Calu3 (cell line): Measurements from ENCODE around the gene HBZ. TPM values are rescaled to one million over a fixed set of nuclear protein-coding genes. Genes with fewer than 3 reads are reported as not detected.

Experiments used
- BruUV-seq: library from RNA; stranded (reverse); fragments of 400-500 nt; replicated peaks from 2 replicates; lab custom pipeline; 2021; lab: Mats Ljungman, UMichigan
- CTCF ChIA-PET: fragments of 300-600 bp; sonication (Branson Sonifier 250); formaldehyde crosslinking; loops from one replicate; lab custom pipeline; 2022; ENCODE audit warnings: antibody characterized with exemption; lab: Charles Lee
- DNase-seq: peaks from one replicate; pipeline ENCODE4 v3.0.0; 2022
- H3K27ac Mint-ChIP-seq: one replicate; pipeline ENCODE4 v1.8.0; 2022; ENCODE audit warnings: mixed read lengths; ENCODE audit not compliant: unreplicated experiment
- H3K27me3 Mint-ChIP-seq: one replicate; pipeline ENCODE4 v1.8.0; 2022; ENCODE audit warnings: mixed read lengths; ENCODE audit not compliant: unreplicated experiment
- H3K36me3 Mint-ChIP-seq: one replicate; pipeline ENCODE4 v1.8.0; 2022; ENCODE audit warnings: mild to moderate bottlenecking, moderate library complexity, mixed read lengths; ENCODE audit not compliant: insufficient read depth, unreplicated experiment
- H3K4me1 Mint-ChIP-seq: one replicate; pipeline ENCODE4 v1.8.0; 2022; ENCODE audit warnings: mild to moderate bottlenecking, low read depth, mixed read lengths; ENCODE audit not compliant: unreplicated experiment
- H3K4me3 Mint-ChIP-seq: one replicate; pipeline ENCODE4 v1.8.0; 2022; ENCODE audit warnings: mild to moderate bottlenecking, low read depth, moderate library complexity, mixed read lengths; ENCODE audit not compliant: unreplicated experiment
- H3K9me3 Mint-ChIP-seq: one replicate; pipeline ENCODE4 v1.8.0; 2022; ENCODE audit warnings: low read depth, mixed read lengths; ENCODE audit not compliant: unreplicated experiment
- CTCF ChIP-seq: fragments of 200-600 bp; IDR thresholded peaks from one replicate; pipeline ENCODE4 v1.8.0; 2022; ENCODE audit warnings: antibody characterized with exemption; ENCODE audit not compliant: unreplicated experiment
- intact Hi-C: fragments of 100-400 bp; cut with micrococcal nuclease; formaldehyde crosslinking; loops from one replicate; pipeline ENCODE4 v1.10.0; 2022; ENCODE audit not compliant: unreplicated experiment
- total RNA-seq: library from RNA; stranded (reverse); gene quantifications from 2 replicates; pipeline ENCODE4 v1.2.3, GENCODE V29; 2022

The HBZ gene
- total RNA-seq, 1 experiment from 2014 or later: not detected

GRCh38 chr16:180681-181564 is 28.5 kb downstream of the HBZ start:
- intact Hi-C loops: loop anchor here (2.0 kb wide), 1 partner anchor 64 kb away; no protein-coding TSS in a partner anchor
- peaks cover 21% of the 10 kb centered on the region for H3K27me3 Mint-ChIP-seq
- H3K36me3 Mint-ChIP-seq: peaks cover 44% of the 10 kb centered on the region
- H3K4me3 Mint-ChIP-seq: peak overlapping the region; percentile 32
- no peaks in the 10 kb centered on the region for H3K9me3 Mint-ChIP-seq
- CTCF ChIA-PET: interaction anchor here (0.6 kb wide), 1 partner anchor 75 kb away, joined by 7 read pairs; no protein-coding TSS in a partner anchor
- TF ChIP-seq CTCF: no peak
- no peak overlapping the region for H3K27ac Mint-ChIP-seq
- no TSS peak for BruUV-seq
- peak; percentile 86 for DNase-seq
- no peaks in the 10 kb centered on the region for H3K4me1 Mint-ChIP-seq

- no peak for DNase-seq
- BruUV-seq: no TSS peak
- CTCF ChIA-PET: interaction anchor here (1.4 kb wide), 1 partner anchor 74 kb away, joined by 4 read pairs; no protein-coding TSS in a partner anchor
- Mint-ChIP-seq H3K4me3 (peak overlapping the region; percentile 32), H3K9me3 (no peaks in the 10 kb centered on the region), H3K36me3 (peaks cover 45% of the 10 kb centered on the region), H3K27ac (no peak overlapping the region), H3K27me3 (peaks cover 19% of the 10 kb centered on the region), H3K4me1 (no peaks in the 10 kb centered on the region)
- TF ChIP-seq CTCF: peak; percentile 98
- intact Hi-C loops: loop anchor here (2.0 kb wide), 1 partner anchor 65 kb away; no protein-coding TSS in a partner anchor
Observed at GRCh38 chr16:181565-182021, 29.1 kb downstream of the HBZ start.

- Mint-ChIP-seq H3K4me3 (no peak overlapping the region), H3K27ac (no peak overlapping the region), H3K36me3 (peaks cover 54% of the 10 kb centered on the region), H3K27me3 (peaks cover 9% of the 10 kb centered on the region), H3K4me1 (no peaks in the 10 kb centered on the region), H3K9me3 (no peaks in the 10 kb centered on the region)
- TF ChIP-seq CTCF: no peak
- BruUV-seq: TSS peak; percentile 36
- intact Hi-C loops: no loop called here
- CTCF ChIA-PET: interaction anchor here (0.7 kb wide), 1 partner anchor 77 kb away, joined by 8 read pairs; no protein-coding TSS in a partner anchor
- no peak for DNase-seq
Observed at GRCh38 chr16:183005-183404, 30.6 kb downstream of the HBZ start.

- no peaks in the 10 kb centered on the region for H3K27me3 Mint-ChIP-seq
- no peak overlapping the region for H3K27ac Mint-ChIP-seq
- DNase-seq: no peak
- CTCF ChIA-PET: no interaction called here
- intact Hi-C loops: no loop called here
- no peaks in the 10 kb centered on the region for H3K4me1 Mint-ChIP-seq
- H3K4me3 Mint-ChIP-seq: no peak overlapping the region
- TF ChIP-seq CTCF: no peak
- no peaks in the 10 kb centered on the region for H3K9me3 Mint-ChIP-seq
- BruUV-seq: no TSS peak
- peaks cover 67% of the 10 kb centered on the region for H3K36me3 Mint-ChIP-seq
Observed at GRCh38 chr16:185213-185612, 32.8 kb downstream of the HBZ start.
